GM12873 (cell line): ENCODE results near the gene ERVFRD-1.

Experiments used
- TF ChIP-seq, protein P1 (sequence below): IDR thresholded peaks from 2 replicates; pipeline ENCODE4 v1.5.1; 2012; ENCODE audit warnings: low read depth, mild to moderate bottlenecking, moderate library complexity, low read length, control low read depth; ENCODE audit not compliant: insufficient read depth; ENCODE audit errors: missing control alignments

Gene ERVFRD-1

DNA sequence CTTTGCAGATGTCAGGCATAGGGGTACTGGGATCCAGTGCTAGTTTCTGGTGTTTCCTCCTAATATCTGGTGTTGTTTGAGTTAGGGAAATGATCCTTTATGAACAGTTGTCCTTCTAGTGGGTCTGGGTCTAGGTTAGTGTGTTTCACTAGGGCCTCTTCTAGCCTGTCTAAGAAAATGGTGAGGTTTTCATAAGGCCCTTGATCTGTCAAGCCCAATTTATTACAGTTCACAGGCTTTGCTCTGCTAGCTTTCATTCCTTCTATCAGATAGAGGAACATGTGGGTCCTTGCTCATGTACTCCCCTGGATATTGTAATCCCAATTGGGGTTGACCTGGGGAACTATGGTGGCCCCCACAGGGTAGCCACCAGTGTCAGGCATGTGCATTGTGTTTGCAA, 2.8 kb downstream of the ERVFRD-1 start:
- TF ChIP-seq, protein P1, sequence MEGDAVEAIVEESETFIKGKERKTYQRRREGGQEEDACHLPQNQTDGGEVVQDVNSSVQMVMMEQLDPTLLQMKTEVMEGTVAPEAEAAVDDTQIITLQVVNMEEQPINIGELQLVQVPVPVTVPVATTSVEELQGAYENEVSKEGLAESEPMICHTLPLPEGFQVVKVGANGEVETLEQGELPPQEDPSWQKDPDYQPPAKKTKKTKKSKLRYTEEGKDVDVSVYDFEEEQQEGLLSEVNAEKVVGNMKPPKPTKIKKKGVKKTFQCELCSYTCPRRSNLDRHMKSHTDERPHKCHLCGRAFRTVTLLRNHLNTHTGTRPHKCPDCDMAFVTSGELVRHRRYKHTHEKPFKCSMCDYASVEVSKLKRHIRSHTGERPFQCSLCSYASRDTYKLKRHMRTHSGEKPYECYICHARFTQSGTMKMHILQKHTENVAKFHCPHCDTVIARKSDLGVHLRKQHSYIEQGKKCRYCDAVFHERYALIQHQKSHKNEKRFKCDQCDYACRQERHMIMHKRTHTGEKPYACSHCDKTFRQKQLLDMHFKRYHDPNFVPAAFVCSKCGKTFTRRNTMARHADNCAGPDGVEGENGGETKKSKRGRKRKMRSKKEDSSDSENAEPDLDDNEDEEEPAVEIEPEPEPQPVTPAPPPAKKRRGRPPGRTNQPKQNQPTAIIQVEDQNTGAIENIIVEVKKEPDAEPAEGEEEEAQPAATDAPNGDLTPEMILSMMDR = no peak

DNA sequence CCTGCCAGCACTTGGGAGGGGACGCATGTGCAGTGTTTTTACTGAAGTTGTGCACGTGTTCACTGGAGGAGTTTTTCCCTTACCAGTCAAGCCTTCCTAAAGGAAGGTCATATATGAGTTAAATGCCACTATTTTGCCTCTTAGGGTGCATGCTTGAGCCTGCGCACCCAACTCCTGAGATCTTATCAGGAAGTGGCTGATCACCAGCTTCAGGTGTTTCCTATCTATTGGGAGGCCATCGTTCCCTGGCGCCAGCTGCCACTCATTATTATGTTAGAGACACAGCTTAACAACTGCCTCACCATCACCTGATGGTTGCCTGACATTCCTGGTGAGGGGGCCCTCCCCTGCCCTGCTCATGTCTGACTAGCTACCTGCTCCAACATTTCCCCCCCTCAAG, 8.5 kb downstream of the ERVFRD-1 start:
- TF ChIP-seq, protein P1 = no peak

DNA sequence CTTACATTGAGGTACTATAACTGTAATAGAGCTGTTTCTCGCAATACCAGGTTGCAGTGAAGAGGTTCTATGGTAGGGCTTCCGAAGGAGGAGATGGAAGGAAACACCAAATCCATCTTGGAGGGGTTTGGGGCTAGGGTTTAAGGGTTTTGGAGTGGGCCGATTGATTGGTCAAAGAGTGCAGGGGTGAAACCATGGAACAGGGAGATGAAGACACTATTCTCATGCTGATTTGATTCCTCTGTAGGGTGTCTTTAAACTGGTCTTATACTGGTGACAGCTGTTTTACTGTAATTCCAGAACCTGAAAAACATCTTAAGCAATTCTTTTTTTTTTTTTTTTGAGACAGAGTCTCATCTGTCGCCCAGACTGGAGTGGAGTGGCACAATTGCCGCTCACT, 10.1 kb downstream of the ERVFRD-1 start:
- TF ChIP-seq, protein P1 = no peak

DNA sequence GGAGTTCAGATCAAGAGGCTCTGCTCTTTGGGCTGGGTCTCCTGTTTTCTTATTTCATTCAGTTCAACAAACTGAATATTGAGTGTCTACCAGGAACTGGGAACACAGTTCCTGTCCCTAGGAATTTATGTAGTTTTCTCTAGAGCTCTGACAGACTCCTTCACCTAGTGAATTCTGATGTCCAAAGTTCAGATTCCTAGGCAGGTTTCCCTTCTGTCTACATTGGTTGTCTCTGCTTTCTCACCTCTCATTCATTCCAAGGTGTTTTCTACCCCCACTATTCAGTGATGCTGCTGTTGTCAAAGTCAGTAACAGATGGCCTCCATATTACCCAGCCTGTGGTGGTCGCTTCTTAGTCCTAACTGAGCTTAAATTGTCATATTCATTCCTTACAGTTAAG, 13.5 kb downstream of the ERVFRD-1 start:
- TF ChIP-seq, protein P1 = no peak

DNA sequence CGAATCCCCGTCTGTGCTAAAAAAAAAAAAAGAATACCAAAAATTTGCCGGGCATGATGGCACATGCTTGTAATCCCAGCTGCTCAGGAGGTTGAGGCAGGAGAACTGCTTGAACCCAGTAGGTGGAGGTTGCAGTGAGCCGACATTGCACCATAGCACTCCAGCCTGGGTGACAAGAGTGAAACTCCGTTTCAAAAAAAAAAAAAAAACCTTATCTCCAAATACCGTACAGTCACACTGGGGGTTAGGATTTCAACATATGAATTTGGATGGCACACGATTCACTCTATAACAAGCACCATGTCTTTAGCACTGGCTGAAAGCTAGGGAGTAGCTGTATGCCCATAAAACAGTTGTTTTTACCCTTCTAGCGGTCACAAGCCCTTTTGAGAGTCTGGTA, 14.0 kb downstream of the ERVFRD-1 start:
- TF ChIP-seq, protein P1 = no peak

DNA sequence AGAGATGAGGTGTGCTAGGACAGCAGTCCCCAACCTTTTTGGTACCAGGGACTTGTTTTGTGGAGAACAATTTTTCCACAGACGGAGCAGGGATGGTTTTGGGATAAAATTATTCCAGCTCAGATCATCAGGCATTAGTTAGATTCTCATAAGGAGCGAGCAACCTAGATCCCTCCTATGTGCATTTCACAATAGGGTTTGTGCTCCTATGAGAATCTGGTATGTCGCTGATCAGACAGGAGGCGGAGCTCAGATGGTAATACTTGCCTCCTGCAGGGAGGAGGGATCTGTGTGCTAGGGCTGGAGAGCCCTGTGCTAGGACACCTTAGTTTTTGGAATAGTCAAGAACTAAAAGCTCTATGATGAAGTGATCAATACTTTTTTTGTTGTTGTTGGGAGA, 15.4 kb downstream of the ERVFRD-1 start:
- TF ChIP-seq, protein P1 = no peak

DNA sequence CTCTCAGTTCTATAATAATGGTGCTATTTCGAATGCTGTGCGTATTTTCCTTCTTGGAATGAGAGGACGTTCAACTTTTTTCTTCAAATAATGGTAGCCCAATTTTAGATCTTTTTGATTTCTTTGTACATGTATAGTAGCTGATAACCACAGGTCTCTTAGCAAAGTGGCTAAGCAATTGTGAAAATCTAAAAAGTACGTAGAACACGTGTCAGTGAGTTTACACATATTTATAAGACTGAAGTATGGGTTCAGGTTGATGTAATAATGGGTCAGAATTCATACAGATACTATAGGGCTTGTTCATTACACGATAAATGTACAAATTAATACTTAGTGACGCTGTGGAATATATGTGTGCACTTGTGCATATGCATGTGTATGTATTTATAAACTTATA, 16.6 kb downstream of the ERVFRD-1 start:
- TF ChIP-seq, protein P1 = no peak
